BE2C (cell line): Measurements from ENCODE around the gene WWOX.

Experiments used
- DNase-seq: peaks from one replicate; pipeline ENCODE4 v3.0.0-alpha.2; 2020
- H3K27me3 ChIP-seq: fragments of 250-450 bp; sonication (Bioruptor Pico); 2 replicates; pipeline ENCODE4 v1.5.1; 2020; ENCODE audit warnings: mild to moderate bottlenecking
- H3K36me3 ChIP-seq: fragments of 250-450 bp; sonication (Bioruptor Pico); 2 replicates; pipeline ENCODE4 v1.5.1; 2020; ENCODE audit warnings: mild to moderate bottlenecking
- H3K4me1 ChIP-seq: fragments of 250-450 bp; sonication (Bioruptor Pico); 2 replicates; pipeline ENCODE4 v1.5.1; 2020
- H3K4me3 ChIP-seq: 2 replicates; pipeline ENCODE4 v1.5.1; 2011; ENCODE audit warnings: low read depth, low read length
- H3K9me3 ChIP-seq: fragments of 250-450 bp; sonication (Bioruptor Pico); 2 replicates; pipeline ENCODE4 v1.5.1; 2020
- CTCF ChIP-seq: IDR thresholded peaks from 2 replicates; pipeline ENCODE4 v1.5.1; 2012; ENCODE audit warnings: mild to moderate bottlenecking, low read depth, low read length

WWOX gene

GRCh38 chr16:78377312-78377711 lies 277.9 kb downstream of the WWOX start:
- Histone ChIP-seq H3K36me3 (no peaks in the 10 kb centered on the region), H3K27me3 (no peaks in the 10 kb centered on the region), H3K4me3 (no peak overlapping the region), H3K9me3 (no peaks in the 10 kb centered on the region; the same call in none of the 2 replicates), H3K4me1 (no peaks in the 10 kb centered on the region)
- TF ChIP-seq CTCF: no peak
- no peak for DNase-seq

GRCh38 chr16:78381060-78381459 lies 281.6 kb downstream of the WWOX start:
- TF ChIP-seq CTCF: no peak
- no peak for DNase-seq
- Histone ChIP-seq H3K36me3 (no peaks in the 10 kb centered on the region), H3K27me3 (no peaks in the 10 kb centered on the region), H3K9me3 (no peaks in the 10 kb centered on the region; the same call in none of the 2 replicates), H3K4me1 (no peaks in the 10 kb centered on the region), H3K4me3 (no peak overlapping the region)

GRCh38 chr16:78383118-78383517 lies 283.7 kb downstream of the WWOX start:
- no peak for TF ChIP-seq CTCF
- no peaks in the 10 kb centered on the region for H3K4me1 ChIP-seq
- H3K36me3 ChIP-seq: no peaks in the 10 kb centered on the region
- DNase-seq: no peak
- no peak overlapping the region for H3K4me3 ChIP-seq
- no peaks in the 10 kb centered on the region for H3K27me3 ChIP-seq
- H3K9me3 ChIP-seq: no peaks in the 10 kb centered on the region; the same call in none of the 2 replicates

- no peaks in the 10 kb centered on the region for H3K36me3 ChIP-seq
- no peak for DNase-seq
- no peak overlapping the region for H3K4me3 ChIP-seq
- no peak for TF ChIP-seq CTCF
- H3K9me3 ChIP-seq: no peaks in the 10 kb centered on the region; the same call in none of the 2 replicates
- no peaks in the 10 kb centered on the region for H3K27me3 ChIP-seq
- H3K4me1 ChIP-seq: no peaks in the 10 kb centered on the region
These were observed 285.8 kb downstream of the WWOX start for GRCh38 chr16:78385086-78385805.

- Histone ChIP-seq H3K36me3 (no peaks in the 10 kb centered on the region), H3K27me3 (no peaks in the 10 kb centered on the region), H3K4me1 (no peaks in the 10 kb centered on the region), H3K4me3 (no peak overlapping the region), H3K9me3 (no peaks in the 10 kb centered on the region; the same call in none of the 2 replicates)
- no peak for DNase-seq
- no peak for TF ChIP-seq CTCF
These were observed 287.3 kb downstream of the WWOX start for GRCh38 chr16:78386557-78387324.

- Histone ChIP-seq H3K36me3 (no peaks in the 10 kb centered on the region), H3K9me3 (no peaks in the 10 kb centered on the region), H3K4me3 (no peak overlapping the region), H3K4me1 (no peaks in the 10 kb centered on the region), H3K27me3 (no peaks in the 10 kb centered on the region)
- no peak for DNase-seq
- TF ChIP-seq CTCF: no peak
These were observed 289.6 kb downstream of the WWOX start for GRCh38 chr16:78389009-78389498.
